C4-2B (cell line): ENCODE data around the gene NBDY.
A peak's percentile ranks its signal among the peaks of the same experiment; 100 is the strongest.
"Not testable (repeated sequence)": the region's sequence is repeated elsewhere in the genome, so short reads cannot be mapped to it uniquely, and the experiment has no call there.

Source experiments
- H3K27ac ChIP-seq: fragments of 450-650 bp; 2 replicates; pipeline ENCODE4 v1.5.1; 2017
- CTCF ChIP-seq: fragments of 450-650 bp; conservative IDR thresholded peaks from 2 replicates; pipeline ENCODE4 v1.5.1; 2017; ENCODE audit warnings: mild to moderate bottlenecking
- ZFX ChIP-seq: fragments of 450-650 bp; IDR thresholded peaks from 2 replicates; pipeline ENCODE4 v1.6.1; 2017

NBDY gene, protein sequence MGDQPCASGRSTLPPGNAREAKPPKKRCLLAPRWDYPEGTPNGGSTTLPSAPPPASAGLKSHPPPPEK

GRCh38 chrX:56729152-56729850 is at the start of gene NBDY:
TSS of gene NBDY (plus strand) at chrX:56729243. CDS start at chrX:56729354, 111 bp downstream.
- no peak for TF ChIP-seq ZFX
- no peak for TF ChIP-seq CTCF
- H3K27ac ChIP-seq: peak within 1 kb of the TSS; percentile 71

- not testable (repeated sequence) for H3K27ac ChIP-seq
Observed at GRCh38 chrX:56704530-56704929, 24.5 kb upstream of the NBDY start.

GRCh38 chrX:56726605-56727004 is 2.4 kb upstream of the NBDY start:
- H3K27ac ChIP-seq: no peak overlapping the region
- no peak for TF ChIP-seq ZFX
- peak; percentile 63 for TF ChIP-seq CTCF

DNA sequence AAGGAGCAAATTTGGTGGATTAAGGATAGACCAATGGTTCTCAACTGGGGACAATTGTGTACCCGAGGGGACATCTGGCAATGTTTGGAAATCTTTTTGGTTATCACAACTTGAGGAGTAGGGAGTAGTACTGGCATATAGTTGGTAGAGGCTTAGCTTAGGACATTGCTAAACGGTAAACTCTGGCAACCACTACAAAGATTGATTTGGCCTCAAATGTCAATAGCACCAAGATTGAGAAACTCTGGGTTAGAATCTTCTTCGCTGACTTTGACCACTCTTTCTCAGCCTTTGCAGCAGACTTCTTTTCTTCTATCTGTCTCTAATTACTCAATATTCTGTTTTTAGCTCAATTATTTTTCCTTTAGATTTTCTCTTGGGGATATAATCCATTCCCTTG is 1.5 kb upstream of the NBDY start:
- no peak overlapping the region for H3K27ac ChIP-seq
- TF ChIP-seq CTCF (no peak), ZFX (no peak)

- H3K27ac ChIP-seq: no peak overlapping the region
- TF ChIP-seq CTCF (no peak), ZFX (no peak)
Observed at GRCh38 chrX:56728321-56728720, 722 bp upstream of the NBDY start.

GRCh38 chrX:56728752-56729151 is 291 bp upstream of the NBDY start:
- no peak for TF ChIP-seq CTCF
- no peak for TF ChIP-seq ZFX
- peak overlapping the region; percentile 71 for H3K27ac ChIP-seq

DNA sequence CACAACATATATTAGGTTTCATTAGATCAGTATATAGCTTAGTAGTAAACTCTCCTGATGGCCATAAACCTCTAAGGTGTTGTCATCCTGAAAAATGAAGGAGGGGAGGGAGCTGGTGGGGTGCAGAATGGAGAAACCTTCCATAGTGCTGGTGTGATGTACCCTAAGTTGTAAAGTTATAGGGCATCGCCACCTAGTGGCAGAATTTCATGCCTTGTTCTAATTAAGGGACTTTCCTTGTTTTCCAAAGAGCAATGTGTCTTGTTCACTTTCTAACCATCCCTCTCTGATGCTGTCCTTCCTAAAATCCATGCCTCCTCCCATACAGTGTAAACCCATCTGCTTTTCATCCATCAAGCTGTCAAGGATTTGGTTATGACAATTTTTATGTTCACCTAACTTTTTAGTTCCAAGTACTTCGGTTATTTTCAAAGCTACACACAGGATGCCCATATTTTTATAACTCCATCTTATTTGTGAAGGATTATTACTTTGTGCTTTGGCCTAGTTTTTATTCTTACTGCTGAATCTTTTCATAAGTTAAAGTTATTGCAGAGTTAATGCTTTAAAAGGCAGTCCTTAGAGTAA is 4.5 kb downstream of the NBDY start:
- no peak overlapping the region for H3K27ac ChIP-seq
- TF ChIP-seq CTCF (peak; percentile 51), ZFX (no peak)

GRCh38 chrX:56736219-56736618 is 7.2 kb downstream of the NBDY start:
- no peak overlapping the region for H3K27ac ChIP-seq
- no peak for TF ChIP-seq CTCF
- no peak for TF ChIP-seq ZFX
